Raji (cell line): ENCODE measurements around the gene C9.

Experiments
- POLR2A ChIP-seq: IDR thresholded peaks from 2 replicates; pipeline ENCODE4 v1.6.1; 2011; ENCODE audit warnings: low read depth, low read length, control low read depth; ENCODE audit not compliant: insufficient read depth

C9 gene

GRCh38 chr5:39364367-39364766 lies at the start of gene C9:
Gene C9 (minus strand): TSS chr5:39364495. CDS start chr5:39364464, 31 bp downstream.
- no peak for TF ChIP-seq POLR2A

GRCh38 chr5:39413771-39414170 lies 49.5 kb upstream of the C9 start:
- no peak for TF ChIP-seq POLR2A

DNA sequence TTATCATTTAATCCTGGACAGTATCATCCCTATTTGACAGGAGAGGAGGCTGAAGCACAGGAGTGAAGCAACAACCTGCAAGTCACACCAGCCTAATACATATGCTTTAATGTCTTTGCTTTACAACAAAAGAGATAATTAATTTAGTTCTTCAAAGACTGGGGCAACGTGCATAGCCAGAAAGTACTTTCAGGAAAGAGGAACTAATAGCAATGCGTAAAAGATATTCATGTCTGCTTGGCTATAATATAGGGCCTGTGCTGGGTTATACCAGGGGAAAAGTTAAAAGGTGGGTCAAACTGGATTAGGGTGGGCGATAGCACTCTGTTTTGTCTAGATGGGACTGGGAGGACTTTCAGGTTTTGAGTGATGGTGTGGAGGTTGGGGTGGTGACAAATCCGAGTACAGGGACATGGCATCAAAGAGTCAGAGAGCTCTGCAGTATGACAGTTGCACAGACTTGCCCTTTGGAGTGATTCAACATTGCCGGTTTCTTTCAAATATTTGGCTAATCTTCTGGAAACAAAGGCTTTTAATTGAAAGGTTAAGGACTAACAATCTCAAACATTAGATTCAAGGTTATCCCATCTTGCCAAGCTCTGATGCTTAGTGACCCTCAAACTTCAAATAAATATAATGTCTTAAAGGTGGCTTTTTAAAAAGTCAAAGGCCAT lies 48.6 kb upstream of the C9 start:
- TF ChIP-seq POLR2A, result no peak

DNA sequence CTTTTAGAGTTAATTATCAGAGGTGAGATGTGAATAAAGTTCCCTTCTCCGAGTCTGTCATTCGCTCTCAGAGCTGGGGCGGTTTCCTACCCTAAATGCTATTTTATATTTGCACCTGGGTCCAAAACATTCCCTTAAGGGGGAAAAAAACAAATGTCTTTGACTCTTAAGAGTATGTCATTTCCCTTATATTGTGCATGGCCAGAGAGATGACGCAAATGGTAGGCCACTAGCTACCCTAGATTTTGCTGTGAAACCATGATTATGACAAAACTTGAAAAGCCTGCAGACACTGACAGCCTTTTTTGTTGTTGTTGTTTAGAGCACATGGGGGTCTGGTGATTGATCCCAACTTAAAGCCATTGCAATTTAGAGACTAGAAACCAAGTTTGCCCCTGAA lies 47.7 kb upstream of the C9 start:
- TF ChIP-seq POLR2A, result no peak

DNA sequence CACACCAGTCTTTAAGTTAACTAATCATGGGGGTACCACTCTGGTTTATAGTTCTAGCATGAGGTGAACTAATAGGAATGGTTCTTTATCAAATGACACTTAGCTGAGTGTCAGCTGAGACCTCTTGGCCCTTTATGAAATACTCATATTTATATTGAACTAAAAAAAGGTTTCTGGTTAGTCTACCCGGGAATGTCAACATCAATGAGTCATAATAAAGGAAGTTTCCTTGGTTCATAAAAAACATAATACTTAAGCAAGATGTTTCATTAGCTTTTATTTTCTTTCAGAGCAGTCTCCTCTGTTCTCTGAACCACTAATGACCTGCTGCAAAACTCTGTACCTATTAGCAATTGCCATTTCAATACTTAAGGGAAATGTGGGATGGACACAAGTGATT lies 46.8 kb upstream of the C9 start:
- TF ChIP-seq POLR2A, result no peak

DNA sequence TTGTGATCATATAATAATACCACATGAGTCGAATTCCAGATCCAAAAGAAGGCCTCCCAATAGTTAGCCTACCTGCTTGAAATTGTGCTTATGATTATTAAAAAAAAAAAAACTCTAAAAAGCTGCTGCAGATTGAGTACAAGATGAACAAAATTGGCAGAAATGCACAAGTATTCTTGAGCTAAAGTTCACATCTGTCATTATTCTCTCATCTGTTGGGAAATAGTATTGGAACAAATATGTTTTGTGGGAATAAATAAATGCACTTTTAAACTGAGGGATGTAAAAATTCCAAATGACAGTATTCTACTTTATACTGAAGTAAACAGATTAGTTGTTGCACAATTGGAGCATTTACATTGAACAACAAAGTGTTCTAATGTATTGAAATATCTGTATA lies 44.7 kb upstream of the C9 start:
- no peak for TF ChIP-seq POLR2A

- no peak for TF ChIP-seq POLR2A
These were observed 41.0 kb upstream of the C9 start for GRCh38 chr5:39405083-39405843.

- TF ChIP-seq POLR2A, result no peak
These were observed 36.7 kb upstream of the C9 start for GRCh38 chr5:39400713-39401578.

- no peak for TF ChIP-seq POLR2A
These were observed 35.1 kb upstream of the C9 start for GRCh38 chr5:39399135-39400036.

- no peak for TF ChIP-seq POLR2A
These were observed 32.5 kb upstream of the C9 start for GRCh38 chr5:39396843-39397242.

- no peak for TF ChIP-seq POLR2A
These were observed 31.2 kb upstream of the C9 start for GRCh38 chr5:39395521-39395920.

- no peak for TF ChIP-seq POLR2A
These were observed 30.7 kb upstream of the C9 start for GRCh38 chr5:39394946-39395345.

GRCh38 chr5:39390945-39391344 lies 26.6 kb upstream of the C9 start:
- no peak for TF ChIP-seq POLR2A

- TF ChIP-seq POLR2A, result no peak
These were observed 23.0 kb upstream of the C9 start for GRCh38 chr5:39387293-39387692.

- no peak for TF ChIP-seq POLR2A
These were observed 20.0 kb upstream of the C9 start for GRCh38 chr5:39384271-39384670.
